GM23338 (cell line): ENCODE results near the gene CGNL1. TPM values are rescaled to one million over a fixed set of nuclear protein-coding genes. Genes with fewer than 3 reads are reported as not detected.

ENCODE experiments used
- EZH2 ChIP-seq: fragments of 200-600 bp; sonication (generic); IDR thresholded peaks from one replicate; pipeline ENCODE4 v1.8.0; 2017; ENCODE audit warnings: antibody characterized with exemption, mild to moderate bottlenecking, low read depth; ENCODE audit not compliant: unreplicated experiment
- EZH2phosphoT487 ChIP-seq: fragments of 200-600 bp; sonication (generic); IDR thresholded peaks from one replicate; pipeline ENCODE4 v1.8.1; 2018; ENCODE audit warnings: antibody characterized with exemption; ENCODE audit not compliant: unreplicated experiment
- JUNB ChIP-seq: IDR thresholded peaks from one replicate; pipeline ENCODE4 v1.6.1; 2016; ENCODE audit warnings: antibody characterized with exemption; ENCODE audit not compliant: unreplicated experiment
- NANOG ChIP-seq: IDR thresholded peaks from 2 replicates; pipeline ENCODE4 v1.6.1; 2016; ENCODE audit warnings: antibody characterized with exemption, borderline replicate concordance
- POLR2AphosphoS5 ChIP-seq: IDR thresholded peaks from 2 replicates; pipeline ENCODE4 v1.6.1; 2016; ENCODE audit warnings: antibody characterized with exemption, low read depth
- STAT1 ChIP-seq: IDR thresholded peaks from one replicate; pipeline ENCODE4 v1.6.1; 2016; ENCODE audit warnings: antibody characterized with exemption; ENCODE audit not compliant: unreplicated experiment
- ZNF114 ChIP-seq: fragments of 250-450 bp; sonication (Bioruptor Pico); IDR thresholded peaks from 2 replicates; pipeline ENCODE4 v1.5.0; 2020; ENCODE audit warnings: mild to moderate bottlenecking, moderate library complexity
- polyA plus RNA-seq: library from polyadenylated mRNA; unstranded; fragments of >200 nt; fragmentation: Nextera tagmentation; extraction: Ambion mirVana; gene quantifications from 2 replicates; pipeline ENCODE4 v1.2.1, GENCODE V29; 2016
- total RNA-seq: library from RNA; depleted of rRNA; stranded (reverse); fragments of >200 nt; shearing (Covaris generic); gene quantifications from 2 replicates; pipeline ENCODE4 v1.2.3, GENCODE V29; 2014
- TF ChIP-seq, protein P1 (sequence below): fragments of 250-450 bp; sonication (Bioruptor Pico); IDR thresholded peaks from 2 replicates; pipeline ENCODE4 v1.5.0; 2020; ENCODE audit warnings: mild to moderate bottlenecking, moderate library complexity
- TF ChIP-seq, protein P2 (sequence below): IDR thresholded peaks from one replicate; pipeline ENCODE4 v1.6.1; 2018; ENCODE audit warnings: antibody characterized with exemption; ENCODE audit not compliant: unreplicated experiment

The CGNL1 gene
- total and polyA plus RNA-seq, 2 experiments from 2014 or later = 20.0 to 57.8 TPM

- TF ChIP-seq, protein P1, sequence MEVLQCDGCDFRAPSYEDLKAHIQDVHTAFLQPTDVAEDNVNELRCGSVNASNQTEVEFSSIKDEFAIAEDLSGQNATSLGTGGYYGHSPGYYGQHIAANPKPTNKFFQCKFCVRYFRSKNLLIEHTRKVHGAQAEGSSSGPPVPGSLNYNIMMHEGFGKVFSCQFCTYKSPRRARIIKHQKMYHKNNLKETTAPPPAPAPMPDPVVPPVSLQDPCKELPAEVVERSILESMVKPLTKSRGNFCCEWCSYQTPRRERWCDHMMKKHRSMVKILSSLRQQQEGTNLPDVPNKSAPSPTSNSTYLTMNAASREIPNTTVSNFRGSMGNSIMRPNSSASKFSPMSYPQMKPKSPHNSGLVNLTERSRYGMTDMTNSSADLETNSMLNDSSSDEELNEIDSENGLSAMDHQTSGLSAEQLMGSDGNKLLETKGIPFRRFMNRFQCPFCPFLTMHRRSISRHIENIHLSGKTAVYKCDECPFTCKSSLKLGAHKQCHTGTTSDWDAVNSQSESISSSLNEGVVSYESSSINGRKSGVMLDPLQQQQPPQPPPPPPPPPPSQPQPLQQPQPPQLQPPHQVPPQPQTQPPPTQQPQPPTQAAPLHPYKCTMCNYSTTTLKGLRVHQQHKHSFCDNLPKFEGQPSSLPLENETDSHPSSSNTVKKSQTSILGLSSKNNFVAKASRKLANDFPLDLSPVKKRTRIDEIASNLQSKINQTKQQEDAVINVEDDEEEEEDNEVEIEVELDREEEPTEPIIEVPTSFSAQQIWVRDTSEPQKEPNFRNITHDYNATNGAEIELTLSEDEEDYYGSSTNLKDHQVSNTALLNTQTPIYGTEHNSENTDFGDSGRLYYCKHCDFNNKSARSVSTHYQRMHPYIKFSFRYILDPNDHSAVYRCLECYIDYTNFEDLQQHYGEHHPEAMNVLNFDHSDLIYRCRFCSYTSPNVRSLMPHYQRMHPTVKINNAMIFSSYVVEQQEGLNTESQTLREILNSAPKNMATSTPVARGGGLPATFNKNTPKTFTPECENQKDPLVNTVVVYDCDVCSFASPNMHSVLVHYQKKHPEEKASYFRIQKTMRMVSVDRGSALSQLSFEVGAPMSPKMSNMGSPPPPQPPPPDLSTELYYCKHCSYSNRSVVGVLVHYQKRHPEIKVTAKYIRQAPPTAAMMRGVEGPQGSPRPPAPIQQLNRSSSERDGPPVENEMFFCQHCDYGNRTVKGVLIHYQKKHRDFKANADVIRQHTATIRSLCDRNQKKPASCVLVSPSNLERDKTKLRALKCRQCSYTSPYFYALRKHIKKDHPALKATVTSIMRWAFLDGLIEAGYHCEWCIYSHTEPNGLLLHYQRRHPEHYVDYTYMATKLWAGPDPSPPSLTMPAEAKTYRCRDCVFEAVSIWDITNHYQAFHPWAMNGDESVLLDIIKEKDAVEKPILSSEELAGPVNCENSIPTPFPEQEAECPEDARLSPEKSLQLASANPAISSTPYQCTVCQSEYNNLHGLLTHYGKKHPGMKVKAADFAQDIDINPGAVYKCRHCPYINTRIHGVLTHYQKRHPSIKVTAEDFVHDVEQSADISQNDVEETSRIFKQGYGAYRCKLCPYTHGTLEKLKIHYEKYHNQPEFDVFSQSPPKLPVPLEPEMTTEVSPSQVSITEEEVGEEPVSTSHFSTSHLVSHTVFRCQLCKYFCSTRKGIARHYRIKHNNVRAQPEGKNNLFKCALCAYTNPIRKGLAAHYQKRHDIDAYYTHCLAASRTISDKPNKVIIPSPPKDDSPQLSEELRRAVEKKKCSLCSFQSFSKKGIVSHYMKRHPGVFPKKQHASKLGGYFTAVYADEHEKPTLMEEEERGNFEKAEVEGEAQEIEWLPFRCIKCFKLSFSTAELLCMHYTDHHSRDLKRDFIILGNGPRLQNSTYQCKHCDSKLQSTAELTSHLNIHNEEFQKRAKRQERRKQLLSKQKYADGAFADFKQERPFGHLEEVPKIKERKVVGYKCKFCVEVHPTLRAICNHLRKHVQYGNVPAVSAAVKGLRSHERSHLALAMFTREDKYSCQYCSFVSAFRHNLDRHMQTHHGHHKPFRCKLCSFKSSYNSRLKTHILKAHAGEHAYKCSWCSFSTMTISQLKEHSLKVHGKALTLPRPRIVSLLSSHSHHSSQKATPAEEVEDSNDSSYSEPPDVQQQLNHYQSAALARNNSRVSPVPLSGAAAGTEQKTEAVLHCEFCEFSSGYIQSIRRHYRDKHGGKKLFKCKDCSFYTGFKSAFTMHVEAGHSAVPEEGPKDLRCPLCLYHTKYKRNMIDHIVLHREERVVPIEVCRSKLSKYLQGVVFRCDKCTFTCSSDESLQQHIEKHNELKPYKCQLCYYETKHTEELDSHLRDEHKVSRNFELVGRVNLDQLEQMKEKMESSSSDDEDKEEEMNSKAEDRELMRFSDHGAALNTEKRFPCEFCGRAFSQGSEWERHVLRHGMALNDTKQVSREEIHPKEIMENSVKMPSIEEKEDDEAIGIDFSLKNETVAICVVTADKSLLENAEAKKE (CRISPR knock-in tag) = no peak
- TF ChIP-seq ZNF114 (no peak), EZH2phosphoT487 (no peak), NANOG (no peak), JUNB (no peak), POLR2AphosphoS5 (no peak), EZH2 (no peak), STAT1 (no peak)
- TF ChIP-seq, protein P2, sequence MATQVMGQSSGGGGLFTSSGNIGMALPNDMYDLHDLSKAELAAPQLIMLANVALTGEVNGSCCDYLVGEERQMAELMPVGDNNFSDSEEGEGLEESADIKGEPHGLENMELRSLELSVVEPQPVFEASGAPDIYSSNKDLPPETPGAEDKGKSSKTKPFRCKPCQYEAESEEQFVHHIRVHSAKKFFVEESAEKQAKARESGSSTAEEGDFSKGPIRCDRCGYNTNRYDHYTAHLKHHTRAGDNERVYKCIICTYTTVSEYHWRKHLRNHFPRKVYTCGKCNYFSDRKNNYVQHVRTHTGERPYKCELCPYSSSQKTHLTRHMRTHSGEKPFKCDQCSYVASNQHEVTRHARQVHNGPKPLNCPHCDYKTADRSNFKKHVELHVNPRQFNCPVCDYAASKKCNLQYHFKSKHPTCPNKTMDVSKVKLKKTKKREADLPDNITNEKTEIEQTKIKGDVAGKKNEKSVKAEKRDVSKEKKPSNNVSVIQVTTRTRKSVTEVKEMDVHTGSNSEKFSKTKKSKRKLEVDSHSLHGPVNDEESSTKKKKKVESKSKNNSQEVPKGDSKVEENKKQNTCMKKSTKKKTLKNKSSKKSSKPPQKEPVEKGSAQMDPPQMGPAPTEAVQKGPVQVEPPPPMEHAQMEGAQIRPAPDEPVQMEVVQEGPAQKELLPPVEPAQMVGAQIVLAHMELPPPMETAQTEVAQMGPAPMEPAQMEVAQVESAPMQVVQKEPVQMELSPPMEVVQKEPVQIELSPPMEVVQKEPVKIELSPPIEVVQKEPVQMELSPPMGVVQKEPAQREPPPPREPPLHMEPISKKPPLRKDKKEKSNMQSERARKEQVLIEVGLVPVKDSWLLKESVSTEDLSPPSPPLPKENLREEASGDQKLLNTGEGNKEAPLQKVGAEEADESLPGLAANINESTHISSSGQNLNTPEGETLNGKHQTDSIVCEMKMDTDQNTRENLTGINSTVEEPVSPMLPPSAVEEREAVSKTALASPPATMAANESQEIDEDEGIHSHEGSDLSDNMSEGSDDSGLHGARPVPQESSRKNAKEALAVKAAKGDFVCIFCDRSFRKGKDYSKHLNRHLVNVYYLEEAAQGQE = no peak
These were observed 63.1 kb downstream of the CGNL1 start (continued) for GRCh38 chr15:57439128-57440027.
